Trophoblast cell (in vitro differentiated cells and primary cell): Measurements from ENCODE around the gene MYOC.

Experiments
- DNase-seq, 2 donors: peaks; one replicate each; pipeline ENCODE4 v3.0.0-alpha.2; 2016
- H2AFZ ChIP-seq: 2 replicates; pipeline ENCODE4 v1.6.1; 2013; ENCODE audit warnings: low read length, moderate library complexity, mild to moderate bottlenecking; ENCODE audit not compliant: insufficient read depth, poor library complexity
- H2AK5ac ChIP-seq: 2 replicates; pipeline ENCODE4 v1.6.1; 2013; ENCODE audit warnings: mild to moderate bottlenecking, low read length
- H2BK120ac ChIP-seq: 2 replicates; pipeline ENCODE4 v1.6.1; 2013; ENCODE audit warnings: low read length, mild to moderate bottlenecking, moderate library complexity; ENCODE audit not compliant: insufficient read depth, poor library complexity
- H2BK12ac ChIP-seq: 2 replicates; pipeline ENCODE4 v1.6.1; 2013; ENCODE audit warnings: mild to moderate bottlenecking, low read length, moderate library complexity
- H2BK5ac ChIP-seq: 2 replicates; pipeline ENCODE4 v1.6.1; 2013; ENCODE audit warnings: low read length, low read depth, moderate library complexity, mild to moderate bottlenecking; ENCODE audit not compliant: poor library complexity
- H3K14ac ChIP-seq: 2 replicates; pipeline ENCODE4 v1.6.1; 2013; ENCODE audit warnings: mild to moderate bottlenecking, low read length
- H3K18ac ChIP-seq: 2 replicates; pipeline ENCODE4 v1.6.1; 2013; ENCODE audit warnings: mild to moderate bottlenecking, low read length
- H3K23ac ChIP-seq: 2 replicates; pipeline ENCODE4 v1.6.1; 2013; ENCODE audit warnings: low read length
- H3K27ac ChIP-seq: 2 replicates; pipeline ENCODE4 v1.5.1; 2013; ENCODE audit warnings: low read depth, mild to moderate bottlenecking, inconsistent platforms, low read length, moderate library complexity
- H3K27me3 ChIP-seq: 2 replicates; pipeline ENCODE4 v1.6.1; 2013; ENCODE audit warnings: inconsistent platforms, mild to moderate bottlenecking, low read length, moderate library complexity; ENCODE audit not compliant: insufficient read depth
- H3K36me3 ChIP-seq, 2 experiments: 1 replicate in 1 of 2; 2 replicates in 1 of 2; pipeline ENCODE4 v1.6.1; 2013; ENCODE audit warnings: low read length in 2 of 2, mild to moderate bottlenecking in 2 of 2, moderate library complexity in 1 of 2; ENCODE audit not compliant: insufficient read depth in 2 of 2, control insufficient read depth in 1 of 2
- H3K4ac ChIP-seq: 2 replicates; pipeline ENCODE4 v1.6.1; 2013; ENCODE audit warnings: low read depth, mild to moderate bottlenecking, low read length, moderate library complexity
- H3K4me1 ChIP-seq, 2 experiments: 1 replicate in 1 of 2; 2 replicates in 1 of 2; pipeline ENCODE4 v1.6.1; 2013; ENCODE audit warnings: low read length in 2 of 2, mild to moderate bottlenecking in 2 of 2, moderate library complexity in 1 of 2; ENCODE audit not compliant: insufficient read depth in 2 of 2, control insufficient read depth in 1 of 2
- H3K4me2 ChIP-seq: 2 replicates; pipeline ENCODE4 v1.6.1; 2013; ENCODE audit warnings: inconsistent platforms, mild to moderate bottlenecking, low read length, moderate library complexity
- H3K4me3 ChIP-seq: 2 replicates; pipeline ENCODE4 v1.5.1; 2013; ENCODE audit warnings: mild to moderate bottlenecking, low read depth, low read length, inconsistent platforms
- H3K79me1 ChIP-seq: one replicate; pipeline ENCODE4 v1.6.1; 2013; ENCODE audit warnings: low read length
- H3K79me2 ChIP-seq: 2 replicates; pipeline ENCODE4 v1.6.1; 2013; ENCODE audit warnings: low read length, mild to moderate bottlenecking; ENCODE audit not compliant: control insufficient read depth, insufficient read depth, poor library complexity
- H3K9ac ChIP-seq: 2 replicates; pipeline ENCODE4 v1.6.1; 2013; ENCODE audit warnings: mild to moderate bottlenecking, low read length
- H3K9me3 ChIP-seq: 2 replicates; pipeline ENCODE4 v1.6.1; 2013; ENCODE audit warnings: low read depth, mild to moderate bottlenecking, control low read depth, inconsistent platforms, low read length; ENCODE audit not compliant: insufficient read depth
- H4K12ac ChIP-seq: 2 replicates; pipeline ENCODE4 v1.6.1; 2013; ENCODE audit warnings: low read depth, mild to moderate bottlenecking, low read length, moderate library complexity
- H4K8ac ChIP-seq: 2 replicates; pipeline ENCODE4 v1.6.1; 2013; ENCODE audit warnings: low read depth, mild to moderate bottlenecking, low read length, moderate library complexity
- H4K91ac ChIP-seq: one replicate; pipeline ENCODE4 v1.6.1; 2013; ENCODE audit warnings: low read depth, mild to moderate bottlenecking, low read length, moderate library complexity
- WGBS: extraction: QIAGEN DNeasy Blood & Tissue Kit; methylation state at CpG from one replicate; pipeline ENCODE4 v1.1.7; 2013; ENCODE audit warnings: missing lambda C conversion rate; ENCODE audit not compliant: insufficient read length, insufficient coverage; ENCODE audit errors: extremely low coverage; 5-methylcytosine and 5-hydroxymethylcytosine counted together

Gene MYOC

GRCh38 chr1:171655746-171656116 lies 3.2 kb upstream of the MYOC start:
- H2AFZ ChIP-seq, result no peak overlapping the region
- no peaks in the 10 kb centered on the region for H3K36me3 ChIP-seq
- no peak overlapping the region for H4K12ac ChIP-seq
- no peak overlapping the region for H4K91ac ChIP-seq
- H2BK120ac ChIP-seq, result no peak overlapping the region
- H3K79me1 ChIP-seq, result no peaks in the 10 kb centered on the region
- no peaks in the 10 kb centered on the region for H3K27me3 ChIP-seq
- no peak overlapping the region for H2AK5ac ChIP-seq
- H3K4me3 ChIP-seq, result no peak overlapping the region
- no peak overlapping the region for H3K18ac ChIP-seq
- WGBS, result no CpG with 5 or more reads among the region's 6 CpGs
- H3K4ac ChIP-seq, result no peak overlapping the region
- H2BK12ac ChIP-seq, result no peak overlapping the region
- H3K14ac ChIP-seq, result no peak overlapping the region
- no peak overlapping the region for H3K27ac ChIP-seq
- H3K4me1 ChIP-seq, result no peaks in the 10 kb centered on the region
- no peak overlapping the region for H3K23ac ChIP-seq
- no peak overlapping the region for H2BK5ac ChIP-seq
- H4K8ac ChIP-seq, result no peak overlapping the region
- H3K79me2 ChIP-seq, result no peaks in the 10 kb centered on the region
- H3K4me2 ChIP-seq, result no peak overlapping the region
- H3K9ac ChIP-seq, result no peak overlapping the region
- no peak for DNase-seq
- H3K9me3 ChIP-seq, result peaks cover 3% of the 10 kb centered on the region

GRCh38 chr1:171654942-171655745 lies 2.7 kb upstream of the MYOC start:
- Histone ChIP-seq H3K23ac (no peak overlapping the region), H3K27ac (no peak overlapping the region), H3K9ac (no peak overlapping the region), H3K79me1 (no peaks in the 10 kb centered on the region), H2BK12ac (no peak overlapping the region), H3K4ac (no peak overlapping the region), H3K9me3 (peaks cover 3% of the 10 kb centered on the region), H2AK5ac (no peak overlapping the region), H3K79me2 (no peaks in the 10 kb centered on the region), H3K36me3 (no peaks in the 10 kb centered on the region), H2BK5ac (no peak overlapping the region), H4K12ac (no peak overlapping the region), H3K4me2 (no peak overlapping the region), H3K4me1 (no peaks in the 10 kb centered on the region), H2BK120ac (no peak overlapping the region), H3K27me3 (no peaks in the 10 kb centered on the region), H2AFZ (no peak overlapping the region), H4K8ac (no peak overlapping the region), H3K4me3 (no peak overlapping the region), H3K14ac (no peak overlapping the region), H3K18ac (no peak overlapping the region), H4K91ac (no peak overlapping the region)
- WGBS, result no CpG with 5 or more reads among the region's 24 CpGs
- peak; percentile 14 to 48 for DNase-seq

- Histone ChIP-seq H3K18ac (no peak overlapping the region), H3K4me2 (no peak overlapping the region), H3K14ac (no peak overlapping the region), H3K9me3 (peaks cover 3% of the 10 kb centered on the region), H3K27me3 (no peaks in the 10 kb centered on the region), H2BK5ac (no peak overlapping the region), H3K4me3 (no peak overlapping the region), H3K4ac (no peak overlapping the region), H4K91ac (no peak overlapping the region), H3K27ac (no peak overlapping the region), H3K9ac (no peak overlapping the region), H3K79me2 (no peaks in the 10 kb centered on the region), H4K8ac (no peak overlapping the region), H2AFZ (no peak overlapping the region), H3K23ac (no peak overlapping the region), H3K36me3 (no peaks in the 10 kb centered on the region), H3K4me1 (no peaks in the 10 kb centered on the region), H3K79me1 (no peaks in the 10 kb centered on the region), H2AK5ac (no peak overlapping the region), H2BK12ac (no peak overlapping the region), H4K12ac (no peak overlapping the region), H2BK120ac (no peak overlapping the region)
- no CpG with 5 or more reads among the region's 8 CpGs for WGBS
- no peak for DNase-seq
Measured at GRCh38 chr1:171654201-171654941, 1.9 kb upstream of the MYOC start.

GRCh38 chr1:171653796-171654195 lies 1.3 kb upstream of the MYOC start:
- Histone ChIP-seq H3K4me3 (no peak overlapping the region), H4K8ac (no peak overlapping the region), H3K4ac (no peak overlapping the region), H2BK120ac (no peak overlapping the region), H2BK12ac (no peak overlapping the region), H3K79me1 (no peaks in the 10 kb centered on the region), H3K79me2 (no peaks in the 10 kb centered on the region), H3K27ac (no peak overlapping the region), H3K14ac (no peak overlapping the region), H3K4me2 (no peak overlapping the region), H3K18ac (no peak overlapping the region), H3K27me3 (no peaks in the 10 kb centered on the region), H3K9me3 (peaks cover 3% of the 10 kb centered on the region), H4K91ac (no peak overlapping the region), H3K36me3 (no peaks in the 10 kb centered on the region), H2AK5ac (no peak overlapping the region), H2BK5ac (no peak overlapping the region), H3K23ac (no peak overlapping the region), H4K12ac (no peak overlapping the region), H3K4me1 (no peaks in the 10 kb centered on the region), H2AFZ (no peak overlapping the region), H3K9ac (no peak overlapping the region)
- no peak for DNase-seq
- WGBS, result no CpG with 5 or more reads among the region's 1 CpG
